OCI-LY7 (cell line): ENCODE measurements around the gene GLI3. TPM values are rescaled to one million over a fixed set of nuclear protein-coding genes. Genes with fewer than 3 reads are reported as not detected.

Experiments
- BruUV-seq: library from RNA; stranded (reverse); fragments of 400-500 nt; replicated peaks from 2 replicates; lab custom pipeline; 2021; lab: Mats Ljungman, UMichigan
- CTCF ChIA-PET: fragments of 300-600 bp; sonication (Branson Sonifier 250); formaldehyde crosslinking; loops from one replicate; lab custom pipeline; 2022; ENCODE audit warnings: antibody characterized with exemption; ENCODE audit not compliant: unreplicated experiment; lab: Charles Lee
- POLR2A ChIA-PET: fragments of 300-600 bp; sonication (Branson Sonifier 250); formaldehyde crosslinking; loops from one replicate; lab custom pipeline; 2022; ENCODE audit warnings: antibody characterized with exemption; lab: Charles Lee
- DNase-seq: peaks from one replicate; pipeline ENCODE4 v3.0.0-alpha.2; 2015; ENCODE audit warnings: low spot score
- H2AFZ ChIP-seq: fragments of 200-600 bp; sonication (generic), shearing (Covaris generic); 2 replicates; pipeline ENCODE4 v1.6.1; 2014; ENCODE audit warnings: mild to moderate bottlenecking, antibody characterized with exemption, low read length, moderate library complexity
- H3K27ac ChIP-seq: fragments of 200-600 bp; sonication (generic); 2 replicates; pipeline ENCODE4 v1.5.1; 2014; ENCODE audit warnings: mixed run types, low read depth, mild to moderate bottlenecking, moderate library complexity, low read length, inconsistent platforms; ENCODE audit not compliant: poor library complexity, severe bottlenecking
- H3K36me3 ChIP-seq: fragments of 200-600 bp; sonication (generic); 2 replicates; pipeline ENCODE4 v1.6.1; 2014; ENCODE audit warnings: mild to moderate bottlenecking, antibody characterized with exemption, low read length, moderate library complexity, mixed read lengths; ENCODE audit not compliant: insufficient read depth
- H3K4me1 ChIP-seq: fragments of 200-600 bp; sonication (generic); 2 replicates; pipeline ENCODE4 v1.5.1; 2014; ENCODE audit warnings: mild to moderate bottlenecking, low read length; ENCODE audit not compliant: insufficient read depth, poor library complexity, severe bottlenecking
- H3K4me2 ChIP-seq: fragments of 200-600 bp; sonication (generic); 2 replicates; pipeline ENCODE4 v1.6.1; 2014; ENCODE audit warnings: mild to moderate bottlenecking, low read length
- H3K4me3 ChIP-seq: fragments of 200-600 bp; sonication (generic); 2 replicates; pipeline ENCODE4 v1.5.1; 2014; ENCODE audit warnings: mild to moderate bottlenecking, low read depth, low read length; ENCODE audit not compliant: poor library complexity, severe bottlenecking
- H3K79me2 ChIP-seq: fragments of 200-600 bp; sonication (generic); 2 replicates; pipeline ENCODE4 v1.6.1; 2016; ENCODE audit warnings: low read depth, mild to moderate bottlenecking, low read length, moderate library complexity, mixed read lengths; ENCODE audit not compliant: insufficient read depth
- H3K9me2 ChIP-seq: fragments of 200-600 bp; sonication (generic); 2 replicates; pipeline ENCODE4 v1.6.1; 2016; ENCODE audit warnings: mild to moderate bottlenecking, low read length, mixed read lengths; ENCODE audit not compliant: insufficient read depth
- H3K9me3 ChIP-seq: fragments of 200-600 bp; sonication (generic); 2 replicates; pipeline ENCODE4 v1.6.1; 2014; ENCODE audit warnings: mild to moderate bottlenecking, mixed run types, low read length, mixed read lengths
- H4K20me1 ChIP-seq: fragments of 200-600 bp; sonication (generic); 2 replicates; pipeline ENCODE4 v1.6.1; 2014; ENCODE audit warnings: mild to moderate bottlenecking, antibody characterized with exemption, low read length, moderate library complexity, mixed read lengths; ENCODE audit not compliant: insufficient read depth
- CTCF ChIP-seq: fragments of 200-600 bp; sonication (generic); conservative IDR thresholded peaks from 2 replicates; pipeline ENCODE4 v1.5.1; 2014; ENCODE audit warnings: mild to moderate bottlenecking, antibody characterized with exemption, low read length, moderate library complexity, mixed read lengths
- EZH2phosphoT487 ChIP-seq: fragments of 200-600 bp; sonication (generic); IDR thresholded peaks from 2 replicates; pipeline ENCODE4 v1.6.1; 2018; ENCODE audit warnings: low read depth, borderline replicate concordance, mild to moderate bottlenecking, mixed run types, antibody characterized with exemption, low read length, moderate library complexity, mixed read lengths
- intact Hi-C: fragments of 100-400 bp; cut with micrococcal nuclease; formaldehyde crosslinking; loops from one replicate; pipeline ENCODE4 v1.10.0; 2022; ENCODE audit not compliant: unreplicated experiment
- total RNA-seq, 2 experiments: library from RNA; depleted of rRNA in 1 of 2; stranded (reverse); fragments of >200 nt in 1 of 2; shearing (Covaris generic) in 1 of 2; gene quantifications; 2 replicates each; pipeline ENCODE4 v1.2.3, GENCODE V29; 2014 to 2022

GLI3 gene
- total RNA-seq, 2 experiments from 2014 or later, result not detected

GRCh38 chr7:42110333-42110732 lies 126.7 kb downstream of the GLI3 start:
- Histone ChIP-seq H4K20me1 (no peaks in the 10 kb centered on the region), H3K4me3 (no peak overlapping the region), H3K4me1 (no peaks in the 10 kb centered on the region), H2AFZ (no peak overlapping the region), H3K9me3 (no peaks in the 10 kb centered on the region), H3K4me2 (no peak overlapping the region), H3K36me3 (no peaks in the 10 kb centered on the region), H3K79me2 (no peaks in the 10 kb centered on the region), H3K27ac (no peak overlapping the region), H3K9me2 (no peaks in the 10 kb centered on the region)
- intact Hi-C loops, result no loop called here
- ChIA-PET CTCF (no interaction called here), POLR2A (no interaction called here)
- BruUV-seq, result no TSS peak
- TF ChIP-seq EZH2phosphoT487 (no peak), CTCF (no peak)
- no peak for DNase-seq

GRCh38 chr7:42108803-42109528 lies 128.0 kb downstream of the GLI3 start:
- no peak for DNase-seq
- no peaks in the 10 kb centered on the region for H3K9me2 ChIP-seq
- H3K9me3 ChIP-seq, result no peaks in the 10 kb centered on the region
- intact Hi-C loops, result no loop called here
- ChIA-PET POLR2A (no interaction called here), CTCF (no interaction called here)
- H3K36me3 ChIP-seq, result no peaks in the 10 kb centered on the region
- no peaks in the 10 kb centered on the region for H3K4me1 ChIP-seq
- no peak for TF ChIP-seq EZH2phosphoT487
- TF ChIP-seq CTCF, result no peak
- no peaks in the 10 kb centered on the region for H3K79me2 ChIP-seq
- no peak overlapping the region for H3K4me2 ChIP-seq
- H2AFZ ChIP-seq, result no peak overlapping the region
- H3K27ac ChIP-seq, result no peak overlapping the region
- H3K4me3 ChIP-seq, result no peak overlapping the region
- no peaks in the 10 kb centered on the region for H4K20me1 ChIP-seq
- BruUV-seq, result no TSS peak
